Esophagus muscularis mucosa (tissue), 4 donors: Measurements from ENCODE around the gene AUP1. TPM values are rescaled to one million over a fixed set of nuclear protein-coding genes. Genes with fewer than 3 reads are reported as not detected.

Source experiments
- DNase-seq: peaks from one replicate; pipeline ENCODE4 v3.0.0-alpha.2; 2017; ENCODE audit errors: extremely low spot score
- H3K27ac ChIP-seq, 4 donors: fragments of 200-600 bp; sonication (generic); replicated peaks in 1 of 4; 1 replicate in 3 of 4; 2 replicates in 1 of 4; pipeline ENCODE4 v1.5.1; 2016 to 2019; ENCODE audit warnings: mild to moderate bottlenecking in 1 of 4
- H3K27me3 ChIP-seq, 4 donors: fragments of 200-600 bp; sonication (generic); one replicate each; pipeline versions ENCODE4 v1.5.1 to v1.6.0; 2016 to 2019
- H3K36me3 ChIP-seq, 4 donors: fragments of 200-600 bp; sonication (generic); one replicate each; pipeline ENCODE4 v1.5.1; 2016 to 2019
- H3K4me1 ChIP-seq, 4 donors: fragments of 200-600 bp; sonication (generic); one replicate each; pipeline ENCODE4 v1.5.1; 2016 to 2019
- H3K4me3 ChIP-seq, 4 donors: fragments of 200-600 bp; sonication (generic); 1 replicate in 2 of 4; 2 replicates in 2 of 4; pipeline ENCODE4 v1.5.1; 2016 to 2019; ENCODE audit warnings: mild to moderate bottlenecking in 4 of 4, moderate library complexity in 1 of 4
- H3K9me3 ChIP-seq, 4 donors: fragments of 200-600 bp; sonication (generic); 1 replicate in 3 of 4; 2 replicates in 1 of 4; pipeline ENCODE4 v1.5.1; 2016 to 2019
- CTCF ChIP-seq, 3 experiments: fragments of 200-600 bp in 2 of 3; fragments of 450-650 bp in 1 of 3; sonication (generic) in 2 of 3; IDR thresholded peaks; one replicate each; pipeline ENCODE4 v1.5.1; 2017 to 2019; ENCODE audit warnings: antibody characterized with exemption in 3 of 3, mild to moderate bottlenecking in 2 of 3, moderate library complexity in 1 of 3
- EP300 ChIP-seq: sonication (generic); formaldehyde crosslinking; IDR thresholded peaks from one replicate; pipeline ENCODE4 v1.6.1; 2017; ENCODE audit warnings: antibody characterized with exemption
- POLR2A ChIP-seq: fragments of 450-650 bp; IDR thresholded peaks from one replicate; pipeline ENCODE4 v1.6.1; 2017; ENCODE audit warnings: antibody characterized with exemption, moderate library complexity, mild to moderate bottlenecking, low read depth
- POLR2AphosphoS5 ChIP-seq, 2 donors: sonication (generic); formaldehyde crosslinking; IDR thresholded peaks; one replicate each; pipeline ENCODE4 v1.6.1; 2017; ENCODE audit warnings: antibody characterized with exemption in 2 of 2
- WGBS: methylation state at CpG from one replicate; pipeline ENCODE4 v1.1.5; 2018; 5-methylcytosine and 5-hydroxymethylcytosine counted together
- intact Hi-C: fragments of 100-400 bp; cut with DNase I; formaldehyde crosslinking; loops from one replicate; pipeline ENCODE4 v1.15.1; 2023
- total RNA-seq, 4 donors: library from RNA; depleted of rRNA; stranded (reverse); fragments of >200 nt; gene quantifications; one replicate each; pipeline versions ENCODE4 v1.1.0 to v1.2.1, GENCODE V29; 2016

AUP1 gene
- total RNA-seq, 4 donors from 2014 or later: 83.6 to 95.1 (median 89.6) TPM

DNA sequence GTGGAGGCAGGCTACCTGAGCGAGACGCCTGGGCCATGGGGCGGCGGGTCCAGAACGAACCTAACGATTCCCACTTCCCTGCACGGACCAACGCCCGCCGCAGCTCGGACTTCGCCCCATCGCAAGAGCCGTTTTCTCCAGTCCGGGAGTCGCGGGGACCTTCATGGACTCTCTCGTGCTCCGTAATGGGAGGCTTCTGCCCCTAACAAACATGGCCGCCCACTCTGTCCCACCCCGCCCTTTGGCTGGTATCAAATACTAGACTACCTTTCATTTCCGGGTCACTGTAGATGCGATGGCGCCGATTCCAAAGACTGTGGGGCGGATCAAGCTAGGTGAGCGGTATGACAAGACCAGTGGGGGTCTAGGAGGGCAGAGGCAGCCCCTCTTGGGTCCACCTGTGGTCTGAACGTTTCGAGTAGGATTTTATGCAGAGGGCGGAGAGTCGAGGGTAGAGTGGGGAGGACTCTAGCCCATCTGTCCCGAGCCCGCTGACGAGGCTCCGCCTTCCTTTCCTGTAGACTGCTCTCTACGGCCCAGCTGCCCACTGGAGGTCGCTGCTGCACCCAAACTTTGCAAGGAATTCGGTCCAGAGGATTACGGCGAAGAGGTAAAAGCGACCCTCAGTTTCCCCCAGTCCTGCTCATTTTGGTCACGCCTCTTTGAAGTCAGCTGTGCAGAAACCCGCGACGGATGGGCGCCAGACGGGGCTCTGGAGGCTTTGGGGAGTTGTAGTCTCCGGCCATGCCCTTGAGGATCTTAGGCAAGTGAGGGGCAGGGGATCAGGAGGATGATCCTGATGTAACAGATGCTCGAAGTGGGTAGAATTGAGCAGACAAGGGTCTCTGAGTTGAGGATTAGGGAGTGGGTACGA, 46.5 kb downstream of the AUP1 start, which contains the start of the genes CCDC142 and TTC31:
Gene CCDC142, minus strand, starts transcription at position 198 of the 874 bp plus-strand sequence. Its CDS starts 161 bp downstream, at position 37.
Gene TTC31, plus strand, starts transcription at position 281 of the 874 bp plus-strand sequence. Its CDS starts 15 bp downstream, at position 296.
- Histone ChIP-seq H3K27ac (peak within 1 kb of the TSS; percentile 85 to 96 (median 88)), H3K4me1 (peaks cover 26 to 44% (median 39%) of the 10 kb centered on the region in 4 donors), H3K4me3 (peak within 1 kb of the TSS; percentile 89 to 99 (median 92)), H3K9me3 (no peaks in the 10 kb centered on the region), H3K27me3 (no peaks in the 10 kb centered on the region), H3K36me3 (peaks cover 9 to 69% (median 54%) of the 10 kb centered on the region in 4 donors)
- intact Hi-C loops: loop anchor here (1.0 kb wide), 1 partner anchor 71 kb away; the partner anchor contains the start of gene DOK1
- peak; percentile 99 for DNase-seq
- TF ChIP-seq CTCF (IDR thresholded peaks at IDR 0.05): peak; percentile 80 to 88 (median 85)
- no peak for TF ChIP-seq EP300
- no peak for TF ChIP-seq POLR2A
- TF ChIP-seq POLR2AphosphoS5 (IDR thresholded peaks at IDR 0.05): peak; percentile 85 to 86
- 0% methylated on average over 29 of the region's 50 CpGs for WGBS

DNA sequence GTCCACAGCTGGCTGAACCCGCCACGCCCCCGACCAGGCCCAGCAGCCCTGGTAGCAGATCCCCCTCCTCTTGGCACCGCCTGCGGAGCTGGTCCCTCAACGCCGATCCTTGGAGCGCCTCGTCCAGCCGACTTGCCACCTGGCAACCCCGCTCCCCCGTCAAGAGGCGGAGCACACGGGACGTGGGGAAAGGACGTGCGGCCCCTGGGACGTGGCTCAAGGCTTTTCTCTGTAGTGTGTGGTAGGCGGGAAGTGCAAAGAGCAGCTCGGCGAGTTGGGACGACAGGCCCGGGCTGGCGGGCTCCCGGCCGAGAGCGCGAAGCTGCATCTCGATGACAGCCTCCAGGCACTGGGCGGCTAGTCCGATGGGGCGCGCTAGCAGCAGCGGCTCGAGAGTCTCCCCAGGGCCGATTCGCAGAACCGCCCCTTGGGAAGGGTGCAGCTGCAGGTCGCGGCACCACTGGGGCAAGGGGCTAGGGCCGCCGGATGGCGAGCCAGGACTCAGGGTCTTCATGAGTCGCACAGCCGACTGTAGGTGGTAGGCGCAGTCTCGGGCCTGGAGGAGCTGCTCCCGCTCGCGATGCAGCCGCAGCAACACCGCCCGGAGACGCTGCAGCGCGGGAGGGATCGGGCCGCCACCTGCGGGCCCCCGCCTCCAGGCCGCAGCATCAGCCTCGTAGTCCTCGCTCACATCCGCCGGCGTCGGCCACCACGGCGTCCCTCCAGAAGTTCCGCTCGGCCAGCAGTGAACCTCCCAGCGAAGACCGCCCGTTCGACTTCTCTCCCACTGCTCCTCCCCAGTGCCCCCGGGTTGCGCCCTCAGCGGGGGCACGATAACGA, 47.3 kb downstream of the AUP1 start:
- no peaks in the 10 kb centered on the region for H3K27me3 ChIP-seq
- DNase-seq: no peak
- intact Hi-C loops: no loop called here
- H3K4me1 ChIP-seq: peaks cover 26 to 44% (median 39%) of the 10 kb centered on the region in 4 donors
- 1% methylated on average over 12 of the region's 80 CpGs for WGBS
- peak overlapping the region; percentile 85 to 96 (median 88) for H3K27ac ChIP-seq
- H3K36me3 ChIP-seq: peaks cover 9 to 67% (median 52%) of the 10 kb centered on the region in 4 donors
- no peak for TF ChIP-seq CTCF (IDR thresholded peaks at IDR 0.05)
- no peak for TF ChIP-seq EP300
- TF ChIP-seq POLR2A: no peak
- no peak for TF ChIP-seq POLR2AphosphoS5 (IDR thresholded peaks at IDR 0.05)
- H3K4me3 ChIP-seq: peak overlapping the region; percentile 89 to 99 (median 92)
- H3K9me3 ChIP-seq: no peaks in the 10 kb centered on the region

- DNase-seq: no peak
- H3K4me3 ChIP-seq: peak overlapping the region; percentile 89 to 99 (median 92)
- H3K27me3 ChIP-seq: no peaks in the 10 kb centered on the region
- H3K9me3 ChIP-seq: no peaks in the 10 kb centered on the region
- TF ChIP-seq POLR2AphosphoS5 (IDR thresholded peaks at IDR 0.05) (no peak), EP300 (no peak), CTCF (IDR thresholded peaks at IDR 0.05) (no peak), POLR2A (no peak)
- peak overlapping the region; percentile 85 to 96 (median 88) for H3K27ac ChIP-seq
- 51% methylated on average over 3 of the region's 3 CpGs for WGBS
- intact Hi-C loops: no loop called here
- H3K36me3 ChIP-seq: peaks cover 9 to 65% (median 50%) of the 10 kb centered on the region in 4 donors
- H3K4me1 ChIP-seq: peaks cover 26 to 44% (median 41%) of the 10 kb centered on the region in 4 donors
Measured at GRCh38 chr2:74481431-74481830, 48.1 kb downstream of the AUP1 start.

Other genes starting within 250 kb of the AUP1 start
- 1 to 10 TPM in 3 of 4 donors, under 1 TPM in 1; 0.50 to 1.8 (median 1.4) TPM for gene SLC4A5, start 186.3 kb downstream of the AUP1 start, total RNA-seq
- gene DCTN1, start 149.4 kb downstream of the AUP1 start, total RNA-seq: 100 to 1,000 TPM; 136 to 188 (median 162) TPM
- 1 to 10 TPM in 3 of 4 donors, under 1 TPM in 1; 0.66 to 4.6 (median 3.2) TPM for gene C2orf81, start 108.1 kb downstream of the AUP1 start, total RNA-seq
- 10 to 100 TPM in 2 of 4 donors, 1 to 10 TPM in 2; 7.6 to 14.6 (median 11.9) TPM for gene WDR54, start 108.0 kb downstream of the AUP1 start, total RNA-seq
- 10 to 100 TPM in 2 of 4 donors, 1 to 10 TPM in 2; 8.4 to 14.1 (median 11.3) TPM for gene RTKN, start 87.8 kb downstream of the AUP1 start, total RNA-seq
- 10 to 100 TPM in 3 of 4 donors, 1 to 10 TPM in 1; 8.7 to 16.6 (median 10.6) TPM for gene INO80B, start 74.6 kb downstream of the AUP1 start, total RNA-seq
- 10 to 100 TPM; 40.0 to 56.4 (median 47.2) TPM for gene WBP1, start 71.3 kb downstream of the AUP1 start, total RNA-seq
- gene MOGS, start 64.3 kb downstream of the AUP1 start, total RNA-seq: 10 to 100 TPM; 20.8 to 38.7 (median 28.3) TPM
- gene MRPL53, start 57.0 kb downstream of the AUP1 start, total RNA-seq: 10 to 100 TPM; 15.4 to 40.4 (median 38.8) TPM
- 10 to 100 TPM in 3 of 4 donors, 1 to 10 TPM in 1; 9.6 to 27.8 (median 19.2) TPM for gene CCDC142, start 46.7 kb downstream of the AUP1 start, total RNA-seq
- 10 to 100 TPM; 17.4 to 23.0 (median 20.6) TPM for gene TTC31, start 46.6 kb downstream of the AUP1 start, total RNA-seq
- 1 to 10 TPM in 1 of 4 donors, under 1 TPM in 3; 0.32 to 1.7 (median 0.84) TPM for gene LBX2, start 30.1 kb downstream of the AUP1 start, total RNA-seq
- 10 to 100 TPM; 11.3 to 14.1 (median 12.7) TPM for gene PCGF1, start 22.0 kb downstream of the AUP1 start, total RNA-seq
- under 1 TPM in 3 of 4 donors, not detected in 1; 0.42 to 0.99 (median 0.84) TPM for gene TLX2, start 15.3 kb downstream of the AUP1 start, total RNA-seq
- gene DQX1, start 3.5 kb downstream of the AUP1 start, total RNA-seq: not detected
- gene HTRA2, start 227 bp upstream of the AUP1 start, total RNA-seq: 10 to 100 TPM; 29.7 to 37.9 (median 31.9) TPM
- gene LOXL3, start 24.2 kb upstream of the AUP1 start, total RNA-seq: 1 to 10 TPM; 7.1 to 8.6 (median 7.7) TPM
- 10 to 100 TPM; 11.9 to 26.5 (median 19.3) TPM for gene DOK1, start 25.0 kb upstream of the AUP1 start, total RNA-seq
- gene M1AP, start 118.6 kb upstream of the AUP1 start, total RNA-seq: under 1 TPM in 2 of 4 donors, not detected in 2; 0.17 to 0.42 TPM
- gene SEMA4F, start 124.5 kb upstream of the AUP1 start, total RNA-seq: 1 to 10 TPM; 2.8 to 5.5 (median 5.3) TPM